HG03342 (cell line): Measurements from ENCODE around the gene SEPHS2.
"Not testable (repeated sequence)": the region's sequence is repeated elsewhere in the genome, so short reads cannot be mapped to it uniquely, and the experiment has no call there.

ENCODE experiments used
- ATAC-seq: cut with Tn5 transposase; IDR thresholded peaks from one replicate; pipeline ENCODE4 v1.9.1; 2021; ENCODE audit warnings: mild to moderate bottlenecking, moderate library complexity; ENCODE audit not compliant: unreplicated experiment

The SEPHS2 gene

GRCh38 chr16:30399435-30400186 lies 46.1 kb downstream of the SEPHS2 start:
- ATAC-seq: no peak

DNA sequence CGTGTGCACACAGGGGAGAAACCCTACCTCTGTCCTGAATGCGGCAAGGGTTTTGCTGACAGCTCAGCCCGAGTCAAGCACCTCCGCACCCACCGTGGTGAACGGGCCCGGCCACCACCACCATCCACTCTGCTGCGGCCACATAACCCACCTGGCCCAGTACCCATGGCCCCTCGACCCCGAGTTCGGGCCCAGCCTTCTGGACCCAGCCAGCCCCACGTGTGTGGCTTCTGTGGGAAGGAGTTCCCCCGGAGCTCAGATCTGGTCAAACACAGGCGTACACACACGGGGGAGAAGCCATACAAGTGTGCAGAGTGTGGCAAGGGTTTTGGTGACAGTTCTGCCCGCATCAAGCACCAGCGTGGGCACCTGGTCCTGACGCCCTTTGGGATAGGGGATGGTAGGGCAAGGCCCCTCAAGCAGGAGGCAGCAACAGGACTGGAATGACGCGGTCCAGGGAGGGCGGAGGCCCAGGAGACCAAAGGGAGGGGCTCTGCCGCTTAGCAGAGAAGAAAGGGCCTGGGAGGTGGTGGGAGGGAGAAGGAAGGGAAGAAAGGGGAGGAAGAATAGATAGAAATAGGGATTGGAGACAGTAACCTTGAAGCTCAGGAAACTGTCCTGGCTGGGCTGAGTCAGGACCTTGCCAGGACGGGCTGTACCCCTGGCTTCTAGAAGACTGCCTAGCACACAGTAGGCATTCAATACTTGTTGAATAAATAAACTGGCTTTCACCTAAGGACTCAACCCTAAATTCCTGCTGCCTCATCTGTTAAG lies 46.8 kb downstream of the SEPHS2 start:
- no peak for ATAC-seq

GRCh38 chr16:30397776-30398660 lies 47.7 kb downstream of the SEPHS2 start:
- ATAC-seq: no peak

DNA sequence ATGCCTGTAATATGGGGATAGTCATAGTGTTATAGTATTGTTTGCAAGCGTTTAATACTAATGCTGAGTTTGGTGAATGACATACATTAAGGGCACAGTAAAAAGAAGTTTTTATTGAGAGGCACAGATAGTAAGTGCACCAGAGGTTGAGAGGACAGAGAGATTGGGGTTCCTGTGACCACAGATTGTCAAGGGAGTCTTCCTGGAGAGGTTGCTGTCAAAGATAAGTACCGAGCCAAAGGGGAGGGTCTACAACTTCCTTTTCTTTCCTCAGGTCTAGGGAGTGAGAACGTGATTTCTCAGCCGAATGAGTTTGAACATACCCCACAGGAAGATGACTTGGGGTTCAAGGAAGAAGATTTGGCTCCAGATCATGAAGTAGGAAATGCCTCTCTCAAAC lies 48.6 kb downstream of the SEPHS2 start:
- no peak for ATAC-seq

- not testable (repeated sequence) for ATAC-seq
Observed at GRCh38 chr16:30396627-30397026, 49.0 kb downstream of the SEPHS2 start.

GRCh38 chr16:30395992-30396585 lies 49.6 kb downstream of the SEPHS2 start:
- ATAC-seq: peak; percentile 14

- ATAC-seq: peak; percentile 45
Observed at GRCh38 chr16:30395155-30395991, 50.3 kb downstream of the SEPHS2 start, which contains the start of gene ZNF48. Gene ZNF48, plus strand, starts transcription at chr16:30395420. Its CDS starts 375 bp downstream, at chr16:30395795.

GRCh38 chr16:30394592-30395154 lies 51.0 kb downstream of the SEPHS2 start:
- ATAC-seq: no peak
